Endothelial cell of umbilical vein (primary cell): Measurements from ENCODE around the gene STAC2. TPM values are rescaled to one million over a fixed set of nuclear protein-coding genes. Genes with fewer than 3 reads are reported as not detected.

Experiments
- BruUV-seq: library from RNA; stranded (reverse); fragments of 400-500 nt; replicated peaks from 2 replicates; lab custom pipeline; 2021; lab: Mats Ljungman, UMichigan
- CTCF ChIA-PET: fragments of 300-600, 350-600 bp; sonication (Branson Sonifier 250); formaldehyde crosslinking; loops from one replicate; lab custom pipeline; 2021; ENCODE audit warnings: antibody characterized with exemption, inconsistent platforms; lab: Charles Lee
- POLR2A ChIA-PET: fragments of 300-600, 350-600 bp; sonication (Branson Sonifier 250); formaldehyde crosslinking; loops from one replicate; lab custom pipeline; 2021; ENCODE audit warnings: antibody characterized with exemption, inconsistent platforms; lab: Charles Lee
- DNase-seq: peaks from one replicate; pipeline ENCODE4 v3.0.0-alpha.2; 2011; ENCODE audit warnings: low read depth, low spot score
- FAIRE-seq: peaks from 2 replicates; lab custom pipeline; 2011; peaks lifted over from hg19 to GRCh38; lab: Jason Lieb, UNC
- H2AFZ ChIP-seq: 2 replicates; pipeline ENCODE4 v1.6.0; 2012; ENCODE audit warnings: low read depth, low read length, control low read depth, inconsistent platforms
- H3K27ac ChIP-seq: 2 replicates; pipeline ENCODE4 v1.5.1; 2011; ENCODE audit warnings: low read depth, mild to moderate bottlenecking, control low read depth, low read length, moderate library complexity; ENCODE audit not compliant: insufficient read depth
- H3K27me3 ChIP-seq, 2 experiments: 2 replicates each; pipeline versions ENCODE4 v1.6.0 to v1.6.1; 2011; ENCODE audit warnings: low read length in 2 of 2, mixed read lengths in 1 of 2; ENCODE audit not compliant: control insufficient read depth in 2 of 2, insufficient read depth in 2 of 2
- H3K36me3 ChIP-seq, 2 experiments: 2 replicates in 1 of 2; 3 replicates in 1 of 2; pipeline ENCODE4 v1.5.1; 2011; ENCODE audit warnings: low read length in 2 of 2, mild to moderate bottlenecking in 1 of 2, moderate library complexity in 1 of 2; ENCODE audit not compliant: control insufficient read depth in 2 of 2, insufficient read depth in 2 of 2; ENCODE audit errors: extremely low read depth in 1 of 2
- H3K4me1 ChIP-seq: 3 replicates; pipeline ENCODE4 v1.5.1; 2011; ENCODE audit warnings: mild to moderate bottlenecking, low read length; ENCODE audit not compliant: control insufficient read depth, insufficient read depth; ENCODE audit errors: extremely low read depth
- H3K4me2 ChIP-seq: 2 replicates; pipeline ENCODE4 v1.6.1; 2011; ENCODE audit warnings: low read length, control low read depth, mixed read lengths; ENCODE audit not compliant: insufficient read depth
- H3K4me3 ChIP-seq, 3 experiments: fragments of 200-600 bp in 1 of 3; sonication (generic), shearing (Covaris generic) in 1 of 3; replicated peaks in 1 of 3; 2 replicates each; pipeline ENCODE4 v1.5.1; 2011 to 2016; ENCODE audit warnings: control low read depth in 3 of 3, low read length in 3 of 3, mild to moderate bottlenecking in 2 of 3, inconsistent platforms in 1 of 3, low read depth in 1 of 3, moderate library complexity in 1 of 3; ENCODE audit not compliant: insufficient read depth in 1 of 3
- H3K79me2 ChIP-seq: 2 replicates; pipeline ENCODE4 v1.6.0; 2012; ENCODE audit warnings: low read length, inconsistent platforms; ENCODE audit not compliant: control insufficient read depth, insufficient read depth
- H3K9ac ChIP-seq: replicated peaks from 2 replicates; pipeline ENCODE3; 2011; ENCODE audit warnings: low read length, control low read depth; ENCODE audit not compliant: insufficient read depth; ENCODE audit errors: extremely low read depth
- H3K9me1 ChIP-seq: replicated peaks from 3 replicates; pipeline ENCODE4 v1.6.0; 2011; ENCODE audit warnings: mild to moderate bottlenecking, low read length; ENCODE audit not compliant: control insufficient read depth, insufficient read depth; ENCODE audit errors: extremely low read depth
- H3K9me3 ChIP-seq: replicated peaks from 2 replicates; pipeline ENCODE4 v1.5.1; 2012; ENCODE audit warnings: low read length, inconsistent platforms; ENCODE audit not compliant: control insufficient read depth, insufficient read depth
- H4K20me1 ChIP-seq: replicated peaks from 2 replicates; pipeline ENCODE3; 2011; ENCODE audit warnings: mild to moderate bottlenecking, low read length; ENCODE audit not compliant: control insufficient read depth, insufficient read depth; ENCODE audit errors: extremely low read depth
- GATA2 ChIP-seq: IDR thresholded peaks from 2 replicates; pipeline ENCODE4 v1.7.0; 2011; ENCODE audit warnings: low read depth, mild to moderate bottlenecking, moderate library complexity, mixed read lengths, low read length; ENCODE audit not compliant: insufficient read length, insufficient read depth
- MAX ChIP-seq: IDR thresholded peaks from 2 replicates; pipeline ENCODE4 v1.6.1; 2011; ENCODE audit not compliant: insufficient read depth, insufficient read length
- MYC ChIP-seq: IDR thresholded peaks from one replicate; pipeline ENCODE4 v1.6.1; 2011; ENCODE audit warnings: mild to moderate bottlenecking, low read depth, low read length
- POLR2A ChIP-seq: IDR thresholded peaks from 2 replicates; pipeline ENCODE4 v1.6.1; 2012; ENCODE audit warnings: low read depth, mild to moderate bottlenecking, control low read depth, low read length
- POLR2AphosphoS5 ChIP-seq: IDR thresholded peaks from 2 replicates; pipeline ENCODE4 v1.6.1; 2012; ENCODE audit warnings: low read depth, mild to moderate bottlenecking, control low read depth, low read length, moderate library complexity; ENCODE audit not compliant: insufficient read depth
- dilution Hi-C: fragments of 300-500 bp; cut with MboI; formaldehyde crosslinking; loops from one replicate; pipeline ENCODE4 v1.15.0; 2019; ENCODE audit warnings: low sequenced_read_pairs; ENCODE audit not compliant: extremely low pct_ligation_motif_present
- intact Hi-C: fragments of 100-400 bp; cut with micrococcal nuclease; formaldehyde crosslinking; loops from one replicate; pipeline ENCODE4 v1.10.0; 2022
- polyA plus RNA-seq, 4 experiments: library from polyadenylated mRNA; depleted of rRNA in 3 of 4; stranded (reverse) in 3 of 4; unstranded in 1 of 4; fragments of >200 nt; gene quantifications; 2 replicates each; pipeline versions ENCODE4 v1.2.1 to v1.2.3, GENCODE V29; 2011 to 2012; ENCODE audit warnings: missing spikeins in 1 of 4
- total RNA-seq: library from RNA; stranded (reverse); gene quantifications from 2 replicates; pipeline ENCODE4 v1.2.3, GENCODE V29; 2021

Gene STAC2
- total and polyA plus RNA-seq, 2 donors (not counting 3 experiments of a cell fraction or from before 2014, with no cell fraction given): not detected

GRCh38 chr17:39197380-39198185 is 28.2 kb downstream of the STAC2 start, which contains the start of gene CACNB1:
TSS of gene CACNB1 (minus strand) at chr17:39197669. CDS start at chr17:39197495, 174 bp downstream.
- H3K27me3 ChIP-seq: no peaks in the 10 kb centered on the region
- H3K27ac ChIP-seq: no peak within 1 kb of the TSS
- intact Hi-C loops (no loop called here), dilution Hi-C loops (no loop called here)
- CTCF ChIA-PET: interaction anchor here (0.5 to 1.5 kb wide), 5 partner anchors 14 to 215 kb away, joined by 3 to 6 read pairs (median 3); no protein-coding TSS in a partner anchor
- no peaks in the 10 kb centered on the region for H3K9me1 ChIP-seq
- H3K9me3 ChIP-seq: no peaks in the 10 kb centered on the region
- POLR2A ChIA-PET: interaction anchor here (0.8 kb wide), 1 partner anchor 45 kb away, joined by 4 read pairs; no protein-coding TSS in a partner anchor
- DNase-seq (peak; percentile 69), FAIRE-seq (peak; percentile 83)
- no peaks in the 10 kb centered on the region for H4K20me1 ChIP-seq
- no TSS peak for BruUV-seq
- peaks cover 23% of the 10 kb centered on the region for H3K4me1 ChIP-seq
- H3K9ac ChIP-seq: no peak within 1 kb of the TSS
- peaks cover 43% of the 10 kb centered on the region for H3K79me2 ChIP-seq
- peak within 1 kb of the TSS; percentile 58 to 74 (median 61) for H3K4me3 ChIP-seq
- H3K4me2 ChIP-seq: peak within 1 kb of the TSS; percentile 54
- H2AFZ ChIP-seq: peak within 1 kb of the TSS; percentile 77
- H3K36me3 ChIP-seq: peaks cover 7 to 17% of the 10 kb centered on the region in 2 experiments
- TF ChIP-seq POLR2AphosphoS5 (peak; percentile 64), POLR2A (no peak)

GRCh38 chr17:39196808-39197291 is 28.9 kb downstream of the STAC2 start:
- H3K4me2 ChIP-seq: peak overlapping the region; percentile 54
- H4K20me1 ChIP-seq: no peaks in the 10 kb centered on the region
- no peaks in the 10 kb centered on the region for H3K27me3 ChIP-seq
- DNase-seq: no peak
- FAIRE-seq: no peak
- peaks cover 2 to 14% of the 10 kb centered on the region in 2 experiments for H3K36me3 ChIP-seq
- no peak for TF ChIP-seq POLR2A
- no peak for TF ChIP-seq MAX
- peak; percentile 51 for TF ChIP-seq MYC
- TF ChIP-seq GATA2: no peak
- H3K79me2 ChIP-seq: peaks cover 36% of the 10 kb centered on the region
- H3K4me1 ChIP-seq: peaks cover 18% of the 10 kb centered on the region
- H3K9me1 ChIP-seq: no peaks in the 10 kb centered on the region
- POLR2A ChIA-PET: interaction anchor here (0.6 to 0.8 kb wide), 2 partner anchors 44 to 374 kb away, joined by 4 read pairs; no protein-coding TSS in a partner anchor
- no peaks in the 10 kb centered on the region for H3K9me3 ChIP-seq
- BruUV-seq: no TSS peak
- dilution Hi-C loops (no loop called here), intact Hi-C loops (no loop called here)
- CTCF ChIA-PET: interaction anchor here (0.5 to 1.5 kb wide), 5 partner anchors 18 to 214 kb away, joined by 3 to 6 read pairs (median 4); no protein-coding TSS in a partner anchor
- H3K27ac ChIP-seq: no peak overlapping the region
- H2AFZ ChIP-seq: peak overlapping the region; percentile 77
- no peak overlapping the region for H3K9ac ChIP-seq
- peak overlapping the region; percentile 58 to 74 (median 61) for H3K4me3 ChIP-seq
